Gastrocnemius medialis (tissue), 4 donors: ENCODE measurements around the gene BBS4. TPM values are rescaled to one million over a fixed set of nuclear protein-coding genes. Genes with fewer than 3 reads are reported as not detected.
A peak's percentile ranks its signal among the peaks of the same experiment; 100 is the strongest.

ENCODE experiments used
- ATAC-seq, 2 donors: fragments of 150-250 bp; one replicate each; pipeline ENCODE4 v1.9.1; 2016
- DNase-seq, 2 donors: peaks; one replicate each; pipeline ENCODE4 v3.0.0-alpha.2; 2019
- H3K27ac ChIP-seq, 4 donors: fragments of 200-600 bp; sonication (generic); 1 replicate in 1 of 4; 2 replicates in 3 of 4; pipeline ENCODE4 v1.5.1; 2016 to 2018; ENCODE audit warnings: mild to moderate bottlenecking in 2 of 4, moderate library complexity in 1 of 4
- H3K27me3 ChIP-seq, 3 donors: fragments of 200-600 bp; sonication (generic) in 2 of 3; 1 replicate in 1 of 3; 2 replicates in 2 of 3; pipeline versions ENCODE4 v1.5.1 to v1.6.0; 2016 to 2019; ENCODE audit warnings: mild to moderate bottlenecking in 1 of 3, moderate library complexity in 1 of 3
- H3K36me3 ChIP-seq, 2 donors: fragments of 200-600 bp; sonication (generic) in 1 of 2; one replicate each; pipeline ENCODE4 v1.5.1; 2017 to 2018
- H3K4me1 ChIP-seq, 2 donors: fragments of 200-600 bp; sonication (generic) in 1 of 2; one replicate each; pipeline ENCODE4 v1.5.1; 2016 to 2017; ENCODE audit warnings: mild to moderate bottlenecking in 2 of 2
- H3K4me3 ChIP-seq, 4 donors: fragments of 200-600 bp; sonication (generic) in 3 of 4; 1 replicate in 1 of 4; 2 replicates in 3 of 4; pipeline ENCODE4 v1.5.1; 2016 to 2019; ENCODE audit warnings: mild to moderate bottlenecking in 2 of 4
- H3K9me3 ChIP-seq, 3 donors: fragments of 200-600 bp; sonication (generic) in 2 of 3; 1 replicate in 1 of 3; 2 replicates in 2 of 3; pipeline ENCODE4 v1.5.1; 2016 to 2019
- POLR2A ChIP-seq, 2 donors: fragments of 450-650 bp; IDR thresholded peaks; one replicate each; pipeline ENCODE4 v1.6.1; 2017; ENCODE audit warnings: antibody characterized with exemption in 2 of 2, mild to moderate bottlenecking in 2 of 2, moderate library complexity in 2 of 2
- in situ Hi-C, 4 donors: fragments of 200-750 bp; cut with MboI; loops; one replicate each; pipeline versions ENCODE4 v1.15.0 to v1.8.0; 2017; ENCODE audit warnings: low sequenced_read_pairs in 4 of 4
- intact Hi-C: fragments of 100-400 bp; cut with DNase I; formaldehyde crosslinking; loops from one replicate; pipeline ENCODE4 v1.15.1; 2023; ENCODE audit warnings: low total_unique reads
- total RNA-seq, 4 donors: library from RNA; depleted of rRNA; stranded (reverse); fragments of >200 nt; gene quantifications; one replicate each; pipeline versions ENCODE4 v1.1.0 to v1.2.3, GENCODE V29; 2016
- TF ChIP-seq, protein P1 (sequence below), 5 experiments: fragments of 450-650 bp in 3 of 5; fragments of 200-600 bp in 2 of 5; sonication (generic) in 2 of 5; IDR thresholded peaks in 4 of 5; conservative IDR thresholded peaks in 1 of 5; 1 replicate in 4 of 5; 2 replicates in 1 of 5; pipeline ENCODE4 v1.5.1; 2016 to 2019; ENCODE audit warnings: antibody characterized with exemption in 5 of 5, mild to moderate bottlenecking in 3 of 5, moderate library complexity in 3 of 5

Gene BBS4
- total RNA-seq, 4 donors from 2014 or later: 21.6 to 37.0 (median 28.7) TPM

- peak overlapping the region in 3 of 4 donors; percentile 96 for H3K27ac ChIP-seq
- H3K4me1 ChIP-seq: peaks cover 20 to 30% of the 10 kb centered on the region in 2 donors
- intact Hi-C loops: loop anchor here (2.0 kb wide), 1 partner anchor 295 kb away; no protein-coding TSS in a partner anchor
- in situ Hi-C loops: loop anchor here in 2 of 4 donors (5.0 to 25.0 kb wide), 2 partner anchors 296 to 451 kb away; no protein-coding TSS in a partner anchor
- DNase-seq: no peak
- H3K36me3 ChIP-seq: no peaks in the 10 kb centered on the region
- no peak for ATAC-seq
- no peak for TF ChIP-seq POLR2A (IDR thresholded peaks at IDR 0.05)
- TF ChIP-seq, protein P1, sequence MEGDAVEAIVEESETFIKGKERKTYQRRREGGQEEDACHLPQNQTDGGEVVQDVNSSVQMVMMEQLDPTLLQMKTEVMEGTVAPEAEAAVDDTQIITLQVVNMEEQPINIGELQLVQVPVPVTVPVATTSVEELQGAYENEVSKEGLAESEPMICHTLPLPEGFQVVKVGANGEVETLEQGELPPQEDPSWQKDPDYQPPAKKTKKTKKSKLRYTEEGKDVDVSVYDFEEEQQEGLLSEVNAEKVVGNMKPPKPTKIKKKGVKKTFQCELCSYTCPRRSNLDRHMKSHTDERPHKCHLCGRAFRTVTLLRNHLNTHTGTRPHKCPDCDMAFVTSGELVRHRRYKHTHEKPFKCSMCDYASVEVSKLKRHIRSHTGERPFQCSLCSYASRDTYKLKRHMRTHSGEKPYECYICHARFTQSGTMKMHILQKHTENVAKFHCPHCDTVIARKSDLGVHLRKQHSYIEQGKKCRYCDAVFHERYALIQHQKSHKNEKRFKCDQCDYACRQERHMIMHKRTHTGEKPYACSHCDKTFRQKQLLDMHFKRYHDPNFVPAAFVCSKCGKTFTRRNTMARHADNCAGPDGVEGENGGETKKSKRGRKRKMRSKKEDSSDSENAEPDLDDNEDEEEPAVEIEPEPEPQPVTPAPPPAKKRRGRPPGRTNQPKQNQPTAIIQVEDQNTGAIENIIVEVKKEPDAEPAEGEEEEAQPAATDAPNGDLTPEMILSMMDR (IDR thresholded peaks at IDR 0.05 in 4 of 5, conservative IDR thresholded peaks at IDR 0.05 in 1 of 5): no peak
- H3K9me3 ChIP-seq: no peaks in the 10 kb centered on the region
- H3K4me3 ChIP-seq: no peak overlapping the region
- H3K27me3 ChIP-seq: no peaks in the 10 kb centered on the region
Observed at GRCh38 chr15:72785841-72786240, 99.8 kb downstream of the BBS4 start.

DNA sequence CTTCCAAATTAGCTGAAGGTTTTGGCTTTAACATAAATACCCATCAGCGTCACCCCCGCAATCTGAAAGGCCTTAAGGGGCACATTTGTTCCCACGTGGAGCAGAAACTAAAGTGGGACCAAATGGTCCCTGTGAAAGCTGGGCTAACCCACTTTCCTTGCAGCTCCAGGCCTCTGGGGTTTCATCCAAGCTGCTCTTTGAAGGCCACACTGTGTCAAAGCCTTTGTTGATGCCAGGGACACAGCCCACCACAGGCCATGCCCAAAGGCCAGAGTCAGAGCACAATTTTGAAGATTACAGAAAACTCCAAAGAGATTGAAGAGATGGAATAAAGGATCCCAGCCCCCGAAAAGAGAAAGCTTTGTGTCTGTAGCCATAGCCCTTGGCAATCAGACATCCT, 100.2 kb downstream of the BBS4 start:
- no peak for TF ChIP-seq POLR2A (IDR thresholded peaks at IDR 0.05)
- TF ChIP-seq, protein P1 (IDR thresholded peaks at IDR 0.05 in 4 of 5, conservative IDR thresholded peaks at IDR 0.05 in 1 of 5): no peak
- intact Hi-C loops: no loop called here
- ATAC-seq: no peak
- H3K4me3 ChIP-seq: no peak overlapping the region
- no peaks in the 10 kb centered on the region for H3K36me3 ChIP-seq
- H3K27ac ChIP-seq: peak overlapping the region in 1 of 4 donors; percentile 96
- in situ Hi-C loops: loop anchor here in 2 of 4 donors (5.0 to 25.0 kb wide), 2 partner anchors 296 to 451 kb away; no protein-coding TSS in a partner anchor
- peaks cover 20 to 26% of the 10 kb centered on the region in 2 donors for H3K4me1 ChIP-seq
- no peak for DNase-seq
- no peaks in the 10 kb centered on the region for H3K9me3 ChIP-seq
- no peaks in the 10 kb centered on the region for H3K27me3 ChIP-seq

GRCh38 chr15:72786676-72787345, 100.8 kb downstream of the BBS4 start:
- ATAC-seq (no peak), DNase-seq (no peak)
- H3K4me1 ChIP-seq: peaks cover 18 to 20% of the 10 kb centered on the region in 2 donors
- no peak overlapping the region for H3K4me3 ChIP-seq
- H3K27ac ChIP-seq: no peak overlapping the region
- TF ChIP-seq POLR2A (IDR thresholded peaks at IDR 0.05): no peak
- TF ChIP-seq, protein P1 (IDR thresholded peaks at IDR 0.05 in 4 of 5, conservative IDR thresholded peaks at IDR 0.05 in 1 of 5): no peak
- H3K36me3 ChIP-seq: no peaks in the 10 kb centered on the region
- intact Hi-C loops (no loop called here), in situ Hi-C loops (loop anchor here in 2 of 4 donors (5.0 to 25.0 kb wide), 2 partner anchors 295 to 450 kb away; no protein-coding TSS in a partner anchor)
- no peaks in the 10 kb centered on the region for H3K27me3 ChIP-seq
- no peaks in the 10 kb centered on the region for H3K9me3 ChIP-seq

DNA sequence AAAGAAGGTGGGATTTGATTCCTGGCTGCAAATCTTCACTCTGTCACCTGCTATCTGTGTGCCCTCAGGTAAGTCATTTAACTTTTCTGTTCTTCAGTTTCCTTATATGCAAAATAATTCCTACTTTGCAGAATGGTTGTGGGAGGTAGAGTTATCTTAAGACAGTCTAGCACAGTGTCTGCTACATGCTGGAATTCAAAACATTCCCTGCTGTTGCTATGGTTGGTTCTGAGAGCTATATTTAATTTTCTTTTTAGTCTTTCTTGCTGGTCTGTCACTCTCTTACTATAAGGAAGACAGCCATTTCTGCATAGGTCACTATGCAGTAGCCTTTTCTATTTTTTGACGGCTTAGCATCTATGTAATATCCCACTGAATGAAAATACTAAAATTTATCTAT, 101.5 kb downstream of the BBS4 start:
- intact Hi-C loops (no loop called here), in situ Hi-C loops (loop anchor here in 2 of 4 donors (5.0 to 25.0 kb wide), 2 partner anchors 295 to 450 kb away; no protein-coding TSS in a partner anchor)
- Histone ChIP-seq H3K9me3 (no peaks in the 10 kb centered on the region), H3K27ac (no peak overlapping the region), H3K27me3 (no peaks in the 10 kb centered on the region), H3K4me1 (peaks cover 11 to 13% of the 10 kb centered on the region in 2 donors), H3K4me3 (no peak overlapping the region), H3K36me3 (no peaks in the 10 kb centered on the region)
- no peak for DNase-seq
- no peak for TF ChIP-seq POLR2A (IDR thresholded peaks at IDR 0.05)
- TF ChIP-seq, protein P1 (IDR thresholded peaks at IDR 0.05 in 4 of 5, conservative IDR thresholded peaks at IDR 0.05 in 1 of 5): no peak
- ATAC-seq: no peak

Other genes starting within 250 kb of the BBS4 start
- gene ARIH1, start 211.9 kb upstream of the BBS4 start, total RNA-seq: 10 to 100 TPM; 46.3 to 85.6 (median 68.3) TPM
- gene GOLGA6B, start 31.5 kb upstream of the BBS4 start, total RNA-seq: not detected
- gene HIGD2B, start within 50 bp of the BBS4 start, total RNA-seq: not detected
- gene ADPGK, start 97.6 kb downstream of the BBS4 start, total RNA-seq: 10 to 100 TPM; 13.4 to 23.2 (median 17.2) TPM